A549 treated with AZD9567 at 1 μM for 4 hours (cell line): Measurements from ENCODE around the gene PDK3. TPM values are rescaled to one million over a fixed set of nuclear protein-coding genes. Genes with fewer than 3 reads are reported as not detected.

ENCODE experiments used
- total RNA-seq: library from RNA; stranded (reverse); fragments of 200-300 nt; extraction: Qiagen RNA extraction; gene quantifications from 5 replicates; pipeline ENCODE4 v1.2.3, GENCODE V29; 2022; ENCODE audit not compliant: insufficient read depth

PDK3 gene
- total RNA-seq: 4.8 to 5.3 TPM (median 5.2 TPM) in 5 replicates

GRCh38 chrX:24464836-24465531 is at the start of gene PDK3:
Gene PDK3 (plus strand): TSS chrX:24465286. CDS start chrX:24465456, 170 bp downstream.

Other genes with a start within 250 kb of the PDK3 start
- gene SUPT20HL2, start 151.2 kb upstream of the PDK3 start, total RNA-seq: not detected in 5 replicates
- not detected in 5 replicates for gene SUPT20HL1, start 104.6 kb upstream of the PDK3 start, total RNA-seq
- not detected in 5 replicates for gene PCYT1B, start 182.1 kb downstream of the PDK3 start, total RNA-seq
- gene POLA1, start 228.6 kb downstream of the PDK3 start, total RNA-seq: 10.1 to 28.1 TPM (median 10.8 TPM) in 5 replicates